Hepatocyte (in vitro differentiated cells): Measurements from ENCODE around the gene ADGRV1.
"Not testable (repeated sequence)": the region's sequence is repeated elsewhere in the genome, so short reads cannot be mapped to it uniquely, and the experiment has no call there.

Experiments
- EZH2 ChIP-seq: fragments of 200-600 bp; sonication (generic); IDR thresholded peaks from 2 replicates; pipeline ENCODE4 v1.6.1; 2016; ENCODE audit warnings: antibody characterized with exemption, mild to moderate bottlenecking, borderline replicate concordance
- EZH2phosphoT487 ChIP-seq: fragments of 200-600 bp; sonication (generic); IDR thresholded peaks from one replicate; pipeline ENCODE4 v1.6.1; 2018; ENCODE audit warnings: antibody characterized with exemption, mild to moderate bottlenecking, low read depth, moderate library complexity; ENCODE audit not compliant: unreplicated experiment, severe bottlenecking
- TF ChIP-seq, protein P1 (sequence below): fragments of 200-600 bp; sonication (generic); IDR thresholded peaks from 2 replicates; pipeline ENCODE4 v1.5.1; 2016; ENCODE audit warnings: antibody characterized with exemption, mild to moderate bottlenecking; ENCODE audit not compliant: poor library complexity

DNA sequence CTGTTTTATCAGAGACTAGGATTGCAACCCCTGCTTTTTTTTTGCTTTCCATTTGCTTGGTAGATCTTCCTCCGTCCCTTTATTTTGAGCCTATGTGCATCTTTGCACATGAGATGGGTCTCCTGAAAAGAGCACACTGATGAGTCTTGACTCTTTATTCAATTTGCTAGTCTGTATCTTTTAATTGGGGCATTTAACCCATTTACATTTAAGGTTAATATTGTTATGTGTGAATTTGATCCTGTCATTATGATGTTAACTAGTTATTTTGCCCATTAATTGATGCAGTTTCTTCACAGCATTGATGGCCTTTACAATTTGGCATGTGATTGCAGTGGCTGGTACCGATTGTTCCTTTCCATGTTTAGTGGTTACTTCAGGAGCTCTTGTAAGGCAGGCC lies 21.3 kb downstream of the ADGRV1 start:
- TF ChIP-seq, protein P1, sequence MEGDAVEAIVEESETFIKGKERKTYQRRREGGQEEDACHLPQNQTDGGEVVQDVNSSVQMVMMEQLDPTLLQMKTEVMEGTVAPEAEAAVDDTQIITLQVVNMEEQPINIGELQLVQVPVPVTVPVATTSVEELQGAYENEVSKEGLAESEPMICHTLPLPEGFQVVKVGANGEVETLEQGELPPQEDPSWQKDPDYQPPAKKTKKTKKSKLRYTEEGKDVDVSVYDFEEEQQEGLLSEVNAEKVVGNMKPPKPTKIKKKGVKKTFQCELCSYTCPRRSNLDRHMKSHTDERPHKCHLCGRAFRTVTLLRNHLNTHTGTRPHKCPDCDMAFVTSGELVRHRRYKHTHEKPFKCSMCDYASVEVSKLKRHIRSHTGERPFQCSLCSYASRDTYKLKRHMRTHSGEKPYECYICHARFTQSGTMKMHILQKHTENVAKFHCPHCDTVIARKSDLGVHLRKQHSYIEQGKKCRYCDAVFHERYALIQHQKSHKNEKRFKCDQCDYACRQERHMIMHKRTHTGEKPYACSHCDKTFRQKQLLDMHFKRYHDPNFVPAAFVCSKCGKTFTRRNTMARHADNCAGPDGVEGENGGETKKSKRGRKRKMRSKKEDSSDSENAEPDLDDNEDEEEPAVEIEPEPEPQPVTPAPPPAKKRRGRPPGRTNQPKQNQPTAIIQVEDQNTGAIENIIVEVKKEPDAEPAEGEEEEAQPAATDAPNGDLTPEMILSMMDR = not testable (repeated sequence)
- not testable (repeated sequence) for TF ChIP-seq EZH2phosphoT487, EZH2
